ENCODE data around the gene DNM1L. TPM values are rescaled to one million over a fixed set of nuclear protein-coding genes. Genes with fewer than 3 reads are reported as not detected.

Gene DNM1L
- total and polyA plus RNA-seq, 9 of the 15 experiments (the other 6 are each of a cell fraction or from before 2014, with no cell fraction given), result 24.1 to 82.8 (median 61.5) TPM

- Histone ChIP-seq H2AFZ (ENCODE audit: low read depth, low read length) (no peak overlapping the region), H3K27ac (ENCODE audit: extremely low read depth, low read depth, low read length) (no peak overlapping the region), H3K4me2 (ENCODE audit: insufficient read depth, low read length) (no peak overlapping the region), H3K4me3 (no peak overlapping the region), H3K27me3 (ENCODE audit: control insufficient read depth in 2 of 2, insufficient read depth in 2 of 2, low read length in 2 of 2) (peaks cover 7 to 30% of the 10 kb centered on the region in 2 experiments; a peak in 4 of 5 replicates), H3K9me1 (ENCODE audit: control insufficient read depth, insufficient read depth, low read length) (no peaks in the 10 kb centered on the region), H3K4me1 (replicated peaks in 1 of 2; ENCODE audit: control insufficient read depth in 2 of 2, insufficient read depth in 2 of 2, low read length in 2 of 2) (no peaks in the 10 kb centered on the region), H3K79me2 (ENCODE audit: control insufficient read depth, insufficient read depth, low read length) (no peaks in the 10 kb centered on the region), H3K9ac (ENCODE audit: insufficient read depth in 1 of 2, low read depth in 2 of 2, low read length in 2 of 2) (no peak overlapping the region), H3K9me3 (replicated peaks; ENCODE audit: control insufficient read depth, insufficient read depth, low read depth, low read length) (no peaks in the 10 kb centered on the region), H3K36me3 (ENCODE audit: control insufficient read depth, insufficient read depth, low read length) (no peaks in the 10 kb centered on the region), H4K20me1 (replicated peaks; ENCODE audit: control insufficient read depth, insufficient read depth, low read length) (no peaks in the 10 kb centered on the region)
- WGBS (ENCODE audit: insufficient coverage, low coverage, missing lambda C conversion rate), result 0% methylated on average over 5 of the region's 5 CpGs
- in situ Hi-C loops (cut with MboI), result loop anchor here (10.0 kb wide), 1 partner anchor 287 kb away; no protein-coding TSS in a partner anchor
- no TSS peak for BruUV-seq (replicated peaks)
- FAIRE-seq, result no peak
- intact Hi-C loops (cut with micrococcal nuclease), result no loop called here
- POLR2A ChIA-PET, result no interaction called here
- no peak for DNase-seq (ENCODE audit: extremely low read depth in 1 of 4, low spot score in 3 of 4)
- ATAC-seq, result no peak
- CTCF ChIA-PET (ENCODE audit: low intra/inter-chr PET ratio), result no interaction called here
- no peak for TF ChIP-seq ATF1 (CRISPR knock-in tag; IDR thresholded peaks at IDR 0.05)
- TF ChIP-seq ATF1 (tag; IDR thresholded peaks at IDR 0.05), result no peak
- no peak for TF ChIP-seq ZNF780A (CRISPR knock-in tag; IDR thresholded peaks at IDR 0.05)
- no peak for TF ChIP-seq ZBTB26 (CRISPR knock-in tag; IDR thresholded peaks at IDR 0.05)
- TF ChIP-seq MBD1 (CRISPR knock-in tag; IDR thresholded peaks at IDR 0.05), result no peak
- no peak for TF ChIP-seq MED1 (CRISPR knock-in tag; IDR thresholded peaks at IDR 0.05; ENCODE audit: borderline replicate concordance)
- TF ChIP-seq TCF7 (IDR thresholded peaks at IDR 0.05; ENCODE audit: borderline replicate concordance), result no peak
- TF ChIP-seq ZNF511 (CRISPR knock-in tag; IDR thresholded peaks at IDR 0.05), result no peak
- no peak for TF ChIP-seq BDP1 (IDR thresholded peaks at IDR 0.05; ENCODE audit: insufficient read depth, insufficient read length)
- TF ChIP-seq GMEB1 (CRISPR knock-in tag; IDR thresholded peaks at IDR 0.05), result no peak
- TF ChIP-seq CHD4 (IDR thresholded peaks at IDR 0.05; ENCODE audit: insufficient read depth, insufficient replicate concordance, low read depth, low read length, poor library complexity, severe bottlenecking), result no peak
- TF ChIP-seq RHOXF2B (CRISPR knock-in tag; conservative IDR thresholded peaks at IDR 0.05), result no peak
- TF ChIP-seq ZBTB49 (CRISPR knock-in tag; IDR thresholded peaks at IDR 0.05; ENCODE audit: borderline replicate concordance), result no peak
Observed at GRCh38 chr12:32651151-32651955, 27.7 kb upstream of the DNM1L start.
